Left colon (tissue), 2 donors: Measurements from ENCODE around the gene KCND3. TPM values are rescaled to one million over a fixed set of nuclear protein-coding genes. Genes with fewer than 3 reads are reported as not detected.

Experiments
- ATAC-seq: fragments of 200-7000 bp; cut with Tn5 transposase; one replicate; pipeline ENCODE4 v1.9.1; 2020; ENCODE audit warnings: mild to moderate bottlenecking, moderate library complexity
- DNase-seq, 2 donors: peaks; one replicate each; pipeline ENCODE4 v3.0.0-alpha.2; 2020
- intact Hi-C, 2 donors: fragments of 100-400 bp; cut with DNase I in 1 of 2; cut with micrococcal nuclease in 1 of 2; formaldehyde crosslinking; loops; one replicate each; pipeline versions ENCODE4 v1.11.2 to v1.14.0; 2022; cut with DNase I, micrococcal nuclease
- total RNA-seq, 2 donors: library from RNA; stranded (reverse); fragmentation: NEBNext Ultra II Directional; extraction: Animal tissue kit (Norgen Biotek cat#: 25700); gene quantifications; one replicate each; pipeline ENCODE4 v1.2.1, GENCODE V29; 2021
- donor health status: DM: no; HTN: no; CAD: no.
- donor health status: DM: yes; HTN: yes; CAD: no.

The KCND3 gene
- total RNA-seq, 2 donors from 2014 or later, result 1.0 to 3.0 TPM

GRCh38 chr1:111731956-111732355 lies 257.5 kb downstream of the KCND3 start:
- intact Hi-C loops, result no loop called here
- ATAC-seq (no peak), DNase-seq (no peak)

- no peak for DNase-seq
- intact Hi-C loops, result no loop called here
- ATAC-seq, result no peak
These were observed 258.8 kb downstream of the KCND3 start for GRCh38 chr1:111730706-111731105.

GRCh38 chr1:111729946-111730681 lies 259.4 kb downstream of the KCND3 start:
- DNase-seq (no peak), ATAC-seq (no peak)
- intact Hi-C loops, result no loop called here

- intact Hi-C loops, result no loop called here
- ATAC-seq (no peak), DNase-seq (no peak)
These were observed 260.1 kb downstream of the KCND3 start for GRCh38 chr1:111729271-111729921.

GRCh38 chr1:111727056-111727455 lies 262.4 kb downstream of the KCND3 start:
- no peak for DNase-seq
- ATAC-seq, result no peak
- intact Hi-C loops, result no loop called here

GRCh38 chr1:111725192-111725591 lies 264.3 kb downstream of the KCND3 start:
- intact Hi-C loops, result no loop called here
- no peak for ATAC-seq
- no peak for DNase-seq

GRCh38 chr1:111723871-111724270 lies 265.6 kb downstream of the KCND3 start:
- no peak for DNase-seq
- ATAC-seq, result no peak
- intact Hi-C loops, result no loop called here

- ATAC-seq, result peak; percentile 41
- DNase-seq, result no peak
- intact Hi-C loops, result no loop called here
These were observed 266.2 kb downstream of the KCND3 start for GRCh38 chr1:111723091-111723806.

GRCh38 chr1:111720977-111721786 lies 268.3 kb downstream of the KCND3 start:
- DNase-seq (no peak), ATAC-seq (peak; percentile 22)
- intact Hi-C loops, result no loop called here

Other genes with a start within 250 kb of the KCND3 start
- 1 to 10 TPM; 6.1 to 6.7 TPM for gene DDX20, start 233.8 kb downstream of the KCND3 start, total RNA-seq